ENCODE results near the gene LTC4S. TPM values are rescaled to one million over a fixed set of nuclear protein-coding genes. Genes with fewer than 3 reads are reported as not detected.

Gene LTC4S
- total and polyA plus RNA-seq, 2 experiments from 2014 or later = 3.7 TPM; not detected in 1

- Histone ChIP-seq H3K36me3 (replicated peaks; ENCODE audit: insufficient read depth, low read depth) (no peaks in the 10 kb centered on the region), H3K9me3 (ENCODE audit: low read depth) (no peaks in the 10 kb centered on the region), H3K9me2 (replicated peaks; ENCODE audit: insufficient read depth) (no peaks in the 10 kb centered on the region), H3K27me3 (no peaks in the 10 kb centered on the region), H3K4me2 (peak overlapping the region; percentile 95), H2AFZ (no peak overlapping the region), H3K4me3 (no peak overlapping the region), H3K27ac (peak overlapping the region; percentile 99), H3K79me2 (peaks cover 44% of the 10 kb centered on the region), H3K4me1 (ENCODE audit: insufficient read depth) (peaks cover 52% of the 10 kb centered on the region), H4K20me1 (ENCODE audit: insufficient read depth, poor library complexity, severe bottlenecking) (peaks cover 34% of the 10 kb centered on the region)
- TF ChIP-seq EZH2phosphoT487 (IDR thresholded peaks at IDR 0.05; ENCODE audit: low read depth, severe bottlenecking, unreplicated experiment) (no peak), CTCF (IDR thresholded peaks at IDR 0.05; ENCODE audit: poor library complexity) (no peak), EZH2 (IDR thresholded peaks at IDR 0.05; ENCODE audit: borderline replicate concordance) (no peak)
- WGBS (ENCODE audit: low lambda C conversion rate, missing lambda C conversion rate) = 50% methylated on average over 22 of the region's 26 CpGs
- peak; percentile 88 for DNase-seq (ENCODE audit: low spot score)
Observed at GRCh38 chr5:179819296-179820126, 25.7 kb downstream of the LTC4S start.

- peak overlapping the region; percentile 63 for H2AFZ ChIP-seq
Observed at GRCh38 chr5:179820127-179820482, 26.3 kb downstream of the LTC4S start.

GRCh38 chr5:179820483-179821297 lies 26.9 kb downstream of the LTC4S start, which contains the start of gene SQSTM1:
SQSTM1 (plus strand) TSS chr5:179820905; CDS start chr5:179820937, 32 bp downstream.
- TF ChIP-seq EZH2phosphoT487 (IDR thresholded peaks at IDR 0.05; ENCODE audit: low read depth, severe bottlenecking, unreplicated experiment) (no peak), CTCF (IDR thresholded peaks at IDR 0.05; ENCODE audit: poor library complexity) (no peak), EZH2 (IDR thresholded peaks at IDR 0.05; ENCODE audit: borderline replicate concordance) (no peak)
- no peaks in the 10 kb centered on the region for H3K36me3 ChIP-seq (replicated peaks; ENCODE audit: insufficient read depth, low read depth)
- peaks cover 45% of the 10 kb centered on the region for H4K20me1 ChIP-seq (ENCODE audit: insufficient read depth, poor library complexity, severe bottlenecking)
- no peaks in the 10 kb centered on the region for H3K9me2 ChIP-seq (replicated peaks; ENCODE audit: insufficient read depth)
- no peaks in the 10 kb centered on the region for H3K9me3 ChIP-seq (ENCODE audit: low read depth)
- H3K79me2 ChIP-seq = peaks cover 48% of the 10 kb centered on the region
- peak; percentile 95 for DNase-seq (ENCODE audit: low spot score)
- H2AFZ ChIP-seq = peak within 1 kb of the TSS; percentile 63
- peak within 1 kb of the TSS; percentile 79 for H3K4me3 ChIP-seq
- peak within 1 kb of the TSS; percentile 95 for H3K4me2 ChIP-seq
- peak within 1 kb of the TSS; percentile 99 for H3K27ac ChIP-seq
- no peaks in the 10 kb centered on the region for H3K27me3 ChIP-seq
- 1% methylated on average over 64 of the region's 81 CpGs for WGBS (ENCODE audit: low lambda C conversion rate, missing lambda C conversion rate)
- H3K4me1 ChIP-seq (ENCODE audit: insufficient read depth) = peaks cover 60% of the 10 kb centered on the region

More at GRCh38 chr5:179820127-179820482, 26.3 kb downstream of the LTC4S start:
- H3K36me3 ChIP-seq (replicated peaks; ENCODE audit: insufficient read depth, low read depth) = no peaks in the 10 kb centered on the region
- peak overlapping the region; percentile 95 for H3K4me2 ChIP-seq
- H3K4me1 ChIP-seq (ENCODE audit: insufficient read depth) = peaks cover 58% of the 10 kb centered on the region
- 84% methylated on average over 12 of the region's 12 CpGs for WGBS (ENCODE audit: low lambda C conversion rate, missing lambda C conversion rate)
- H3K79me2 ChIP-seq = peaks cover 48% of the 10 kb centered on the region
- H3K27me3 ChIP-seq = no peaks in the 10 kb centered on the region
- no peak for DNase-seq (ENCODE audit: low spot score)
- peak overlapping the region; percentile 37 for H3K4me3 ChIP-seq
- no peaks in the 10 kb centered on the region for H3K9me2 ChIP-seq (replicated peaks; ENCODE audit: insufficient read depth)
- H3K9me3 ChIP-seq (ENCODE audit: low read depth) = no peaks in the 10 kb centered on the region
- no peak for TF ChIP-seq CTCF (IDR thresholded peaks at IDR 0.05; ENCODE audit: poor library complexity)
- TF ChIP-seq EZH2 (IDR thresholded peaks at IDR 0.05; ENCODE audit: borderline replicate concordance) = no peak
- no peak for TF ChIP-seq EZH2phosphoT487 (IDR thresholded peaks at IDR 0.05; ENCODE audit: low read depth, severe bottlenecking, unreplicated experiment)
- H4K20me1 ChIP-seq (ENCODE audit: insufficient read depth, poor library complexity, severe bottlenecking) = peaks cover 39% of the 10 kb centered on the region
- H3K27ac ChIP-seq = peak overlapping the region; percentile 99

Data from hepatocyte (in vitro differentiated cells).